WTC11 (cell line): ENCODE measurements around the gene PDSS1. TPM values are rescaled to one million over a fixed set of nuclear protein-coding genes. Genes with fewer than 3 reads are reported as not detected.
A peak's percentile ranks its signal among the peaks of the same experiment; 100 is the strongest.

ENCODE experiments used
- ATAC-seq: fragments of 200-7000 bp; cut with Tn5 transposase; 2 replicates; pipeline ENCODE4 v1.10.0; 2021; ENCODE audit warnings: mild to moderate bottlenecking, moderate library complexity
- CTCF ChIA-PET: fragments of 300-600 bp; sonication (Branson Sonifier 250); formaldehyde crosslinking; loops from one replicate; lab custom pipeline; 2021; ENCODE audit warnings: antibody characterized with exemption; lab: Charles Lee
- POLR2A ChIA-PET: fragments of 350-600 bp; sonication (Branson Sonifier 250); formaldehyde crosslinking; loops from one replicate; lab custom pipeline; 2021; ENCODE audit warnings: antibody characterized with exemption; lab: Charles Lee
- DNase-seq: peaks from one replicate; pipeline ENCODE4 v3.0.0; 2021; ENCODE audit warnings: low spot score
- H3K27ac Mint-ChIP-seq: 2 replicates; pipeline ENCODE4 v1.8.0; 2021; ENCODE audit warnings: mixed read lengths
- H3K27me3 Mint-ChIP-seq: 2 replicates; pipeline ENCODE4 v1.8.0; 2021; ENCODE audit warnings: low read depth, mild to moderate bottlenecking, moderate library complexity, mixed read lengths
- H3K36me3 Mint-ChIP-seq: 2 replicates; pipeline ENCODE4 v1.8.0; 2021; ENCODE audit warnings: mixed read lengths
- H3K4me1 Mint-ChIP-seq: 2 replicates; pipeline ENCODE4 v1.8.0; 2022; ENCODE audit warnings: mixed read lengths
- H3K4me3 Mint-ChIP-seq: 2 replicates; pipeline ENCODE4 v1.8.0; 2021; ENCODE audit warnings: mild to moderate bottlenecking, moderate library complexity, mixed read lengths
- H3K9me3 Mint-ChIP-seq: 2 replicates; pipeline ENCODE4 v1.8.0; 2021; ENCODE audit warnings: mixed read lengths
- ARID4B ChIP-seq: sonication (generic); formaldehyde crosslinking; IDR thresholded peaks from 2 replicates; pipeline ENCODE4 v1.8.0; 2023; ENCODE audit warnings: missing genetic modification reagents, mild to moderate bottlenecking, borderline replicate concordance
- ATF6 ChIP-seq: sonication (generic); formaldehyde crosslinking; IDR thresholded peaks from 2 replicates; pipeline ENCODE4 v1.8.1; 2023; ENCODE audit warnings: mild to moderate bottlenecking, missing genetic modification reagents
- CDX4 ChIP-seq: fragments of 250-450 bp; sonication (Bioruptor Pico); IDR thresholded peaks from 2 replicates; pipeline ENCODE4 v1.9.0; 2021; ENCODE audit warnings: moderate library complexity, mild to moderate bottlenecking, inconsistent platforms, borderline replicate concordance
- CTCF ChIP-seq: fragments of 200-600 bp; IDR thresholded peaks from 2 replicates; pipeline ENCODE4 v1.8.0; 2022; ENCODE audit warnings: antibody characterized with exemption
- ELF4 ChIP-seq: sonication (generic); formaldehyde crosslinking; IDR thresholded peaks from 2 replicates; pipeline ENCODE4 v1.8.1; 2022; ENCODE audit warnings: low read depth, mild to moderate bottlenecking, moderate library complexity, missing genetic modification reagents
- ETV6 ChIP-seq: sonication (generic); formaldehyde crosslinking; IDR thresholded peaks from 2 replicates; pipeline ENCODE4 v1.8.1; 2022; ENCODE audit warnings: mild to moderate bottlenecking, missing genetic modification reagents
- MYBL2 ChIP-seq: sonication (generic); formaldehyde crosslinking; IDR thresholded peaks from 2 replicates; pipeline ENCODE4 v1.8.1; 2023; ENCODE audit warnings: mild to moderate bottlenecking, moderate library complexity, missing genetic modification reagents
- NFYB ChIP-seq: sonication (generic); formaldehyde crosslinking; conservative IDR thresholded peaks from 2 replicates; pipeline ENCODE4 v1.8.0; 2022; ENCODE audit warnings: low read depth, missing genetic modification reagents
- NR2C2 ChIP-seq: sonication (generic); formaldehyde crosslinking; IDR thresholded peaks from 2 replicates; pipeline ENCODE4 v1.8.0; 2022; ENCODE audit warnings: mild to moderate bottlenecking, missing genetic modification reagents
- OVOL2 ChIP-seq: fragments of 250-450 bp; sonication (Bioruptor Pico); IDR thresholded peaks from 2 replicates; pipeline ENCODE4 v1.9.0; 2021; ENCODE audit warnings: mild to moderate bottlenecking, borderline replicate concordance
- USF1 ChIP-seq: sonication (generic); formaldehyde crosslinking; IDR thresholded peaks from 2 replicates; pipeline ENCODE4 v1.8.0; 2022; ENCODE audit warnings: mild to moderate bottlenecking, missing genetic modification reagents
- USF2 ChIP-seq: sonication (generic); formaldehyde crosslinking; IDR thresholded peaks from 2 replicates; pipeline ENCODE4 v1.8.1; 2023; ENCODE audit warnings: mild to moderate bottlenecking, missing genetic modification reagents, moderate library complexity
- ZBTB21 ChIP-seq: sonication (generic); formaldehyde crosslinking; IDR thresholded peaks from 2 replicates; pipeline ENCODE4 v1.8.1; 2023; ENCODE audit warnings: mild to moderate bottlenecking, missing genetic modification reagents, borderline replicate concordance
- ZBTB43 ChIP-seq: sonication (generic); formaldehyde crosslinking; IDR thresholded peaks from 2 replicates; pipeline ENCODE4 v1.8.1; 2023; ENCODE audit warnings: mild to moderate bottlenecking, missing genetic modification reagents
- ZNF281 ChIP-seq: sonication (generic); formaldehyde crosslinking; IDR thresholded peaks from 2 replicates; pipeline ENCODE4 v1.8.0; 2023; ENCODE audit warnings: mild to moderate bottlenecking, missing genetic modification reagents
- ZSCAN18 ChIP-seq: fragments of 250-450 bp; sonication (Bioruptor Pico); IDR thresholded peaks from 2 replicates; pipeline ENCODE4 v2.1.2; 2022; ENCODE audit warnings: mild to moderate bottlenecking, moderate library complexity
- total RNA-seq: library from RNA; stranded (reverse); gene quantifications from 3 replicates; pipeline ENCODE4 v1.2.3, GENCODE V29; 2021

PDSS1 gene
- total RNA-seq, 1 experiment from 2014 or later, result 13.6 TPM

- no peak for TF ChIP-seq OVOL2 (CRISPR knock-in tag)
- no peak for TF ChIP-seq ELF4
- TF ChIP-seq CDX4, result no peak
- TF ChIP-seq ZBTB43 (CRISPR knock-in tag), result no peak
- TF ChIP-seq USF1, result no peak
Measured at GRCh38 chr10:26743091-26743490, 45.6 kb downstream of the PDSS1 start (continued).

- Mint-ChIP-seq H3K36me3 (peaks cover 64% of the 10 kb centered on the region), H3K9me3 (no peaks in the 10 kb centered on the region), H3K4me1 (peaks cover 12% of the 10 kb centered on the region), H3K4me3 (no peak overlapping the region), H3K27me3 (no peaks in the 10 kb centered on the region), H3K27ac (peak overlapping the region; percentile 79)
- POLR2A ChIA-PET, result no interaction called here
- DNase-seq (no peak), ATAC-seq (no peak)
- CTCF ChIA-PET, result interaction anchor here (1.1 to 1.2 kb wide), 2 partner anchors 18 to 139 kb away, joined by 3 to 5 read pairs; no protein-coding TSS in a partner anchor
- TF ChIP-seq MYBL2, result no peak
- TF ChIP-seq USF2, result no peak
- no peak for TF ChIP-seq ETV6 (CRISPR knock-in tag)
- TF ChIP-seq NR2C2 (CRISPR knock-in tag), result no peak
- TF ChIP-seq ZBTB43 (CRISPR knock-in tag), result no peak
- TF ChIP-seq NFYB (CRISPR knock-in tag), result no peak
- TF ChIP-seq ZNF281, result no peak
- TF ChIP-seq ARID4B (CRISPR knock-in tag), result no peak
- no peak for TF ChIP-seq ATF6 (CRISPR knock-in tag)
- no peak for TF ChIP-seq CTCF
- TF ChIP-seq ZSCAN18 (CRISPR knock-in tag), result no peak
- TF ChIP-seq ZBTB21 (CRISPR knock-in tag), result no peak
Measured at GRCh38 chr10:26743841-26744240, 46.3 kb downstream of the PDSS1 start.
